Prostate gland (tissue), 2 donors: Measurements from ENCODE around the gene CACNG6.

ENCODE experiments used
- POLR2A ChIP-seq: fragments of 450-650 bp; IDR thresholded peaks from one replicate; pipeline ENCODE4 v1.6.1; 2016; ENCODE audit warnings: antibody characterized with exemption, mild to moderate bottlenecking
- POLR2AphosphoS5 ChIP-seq: sonication (generic); formaldehyde crosslinking; IDR thresholded peaks from one replicate; pipeline ENCODE4 v1.6.1; 2017; ENCODE audit warnings: antibody characterized with exemption
- TF ChIP-seq, protein P1 (sequence below), 4 experiments: fragments of 200-600 bp in 2 of 4; fragments of 450-650 bp in 2 of 4; sonication (generic) in 2 of 4; IDR thresholded peaks; 1 replicate in 3 of 4; 2 replicates in 1 of 4; pipeline ENCODE4 v1.5.1; 2016 to 2019; ENCODE audit warnings: antibody characterized with exemption in 4 of 4, mild to moderate bottlenecking in 2 of 4, moderate library complexity in 2 of 4

DNA sequence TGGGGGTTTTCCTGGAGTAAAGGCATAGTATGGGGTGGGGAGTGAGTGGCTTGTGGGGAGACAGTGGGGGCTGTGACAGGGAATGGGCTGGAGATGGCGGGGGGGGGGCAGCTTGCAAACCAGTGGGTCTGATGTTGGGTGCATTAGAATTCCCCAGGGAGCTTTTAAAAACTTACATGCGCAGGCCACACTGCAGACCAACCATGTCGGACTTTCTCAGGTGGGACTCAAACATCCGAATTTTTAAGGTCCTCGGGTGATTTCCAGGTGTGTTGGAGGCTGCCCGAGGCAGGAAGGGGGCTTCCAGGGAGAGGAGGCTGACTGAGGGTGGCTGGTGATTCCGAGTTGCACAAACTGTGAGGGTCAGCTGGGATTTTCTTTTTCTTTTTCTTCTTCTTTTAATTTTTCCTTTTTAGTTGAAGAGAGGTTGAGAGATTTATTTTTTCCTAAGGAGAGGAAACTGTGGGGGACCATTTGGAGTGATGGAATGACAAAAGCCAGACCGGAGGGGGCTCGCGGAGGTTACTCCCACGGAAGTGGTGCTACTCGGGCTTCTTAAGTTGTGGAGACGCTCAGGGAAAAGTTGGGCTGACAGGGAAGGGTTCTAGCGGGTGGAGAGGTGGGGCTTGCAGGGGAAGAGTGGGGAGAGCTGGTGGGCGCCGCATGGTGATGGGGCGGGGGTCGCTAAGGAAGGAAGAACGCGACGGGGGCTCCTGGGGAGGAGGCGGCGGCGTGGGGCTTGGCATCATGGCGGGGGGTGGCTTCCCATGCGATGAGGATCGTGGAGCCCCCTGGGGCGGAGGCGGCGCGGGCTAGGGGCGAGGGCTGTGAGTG is 29.7 kb upstream of the CACNG6 start:
- no peak for TF ChIP-seq POLR2A
- TF ChIP-seq, protein P1, sequence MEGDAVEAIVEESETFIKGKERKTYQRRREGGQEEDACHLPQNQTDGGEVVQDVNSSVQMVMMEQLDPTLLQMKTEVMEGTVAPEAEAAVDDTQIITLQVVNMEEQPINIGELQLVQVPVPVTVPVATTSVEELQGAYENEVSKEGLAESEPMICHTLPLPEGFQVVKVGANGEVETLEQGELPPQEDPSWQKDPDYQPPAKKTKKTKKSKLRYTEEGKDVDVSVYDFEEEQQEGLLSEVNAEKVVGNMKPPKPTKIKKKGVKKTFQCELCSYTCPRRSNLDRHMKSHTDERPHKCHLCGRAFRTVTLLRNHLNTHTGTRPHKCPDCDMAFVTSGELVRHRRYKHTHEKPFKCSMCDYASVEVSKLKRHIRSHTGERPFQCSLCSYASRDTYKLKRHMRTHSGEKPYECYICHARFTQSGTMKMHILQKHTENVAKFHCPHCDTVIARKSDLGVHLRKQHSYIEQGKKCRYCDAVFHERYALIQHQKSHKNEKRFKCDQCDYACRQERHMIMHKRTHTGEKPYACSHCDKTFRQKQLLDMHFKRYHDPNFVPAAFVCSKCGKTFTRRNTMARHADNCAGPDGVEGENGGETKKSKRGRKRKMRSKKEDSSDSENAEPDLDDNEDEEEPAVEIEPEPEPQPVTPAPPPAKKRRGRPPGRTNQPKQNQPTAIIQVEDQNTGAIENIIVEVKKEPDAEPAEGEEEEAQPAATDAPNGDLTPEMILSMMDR (IDR thresholded peaks at IDR 0.05), result no peak
- no peak for TF ChIP-seq POLR2AphosphoS5
